ENCODE data around the gene ODC1.
"Not testable (repeated sequence)": the region's sequence is repeated elsewhere in the genome, so short reads cannot be mapped to it uniquely, and the experiment has no call there.

ODC1 gene

DNA sequence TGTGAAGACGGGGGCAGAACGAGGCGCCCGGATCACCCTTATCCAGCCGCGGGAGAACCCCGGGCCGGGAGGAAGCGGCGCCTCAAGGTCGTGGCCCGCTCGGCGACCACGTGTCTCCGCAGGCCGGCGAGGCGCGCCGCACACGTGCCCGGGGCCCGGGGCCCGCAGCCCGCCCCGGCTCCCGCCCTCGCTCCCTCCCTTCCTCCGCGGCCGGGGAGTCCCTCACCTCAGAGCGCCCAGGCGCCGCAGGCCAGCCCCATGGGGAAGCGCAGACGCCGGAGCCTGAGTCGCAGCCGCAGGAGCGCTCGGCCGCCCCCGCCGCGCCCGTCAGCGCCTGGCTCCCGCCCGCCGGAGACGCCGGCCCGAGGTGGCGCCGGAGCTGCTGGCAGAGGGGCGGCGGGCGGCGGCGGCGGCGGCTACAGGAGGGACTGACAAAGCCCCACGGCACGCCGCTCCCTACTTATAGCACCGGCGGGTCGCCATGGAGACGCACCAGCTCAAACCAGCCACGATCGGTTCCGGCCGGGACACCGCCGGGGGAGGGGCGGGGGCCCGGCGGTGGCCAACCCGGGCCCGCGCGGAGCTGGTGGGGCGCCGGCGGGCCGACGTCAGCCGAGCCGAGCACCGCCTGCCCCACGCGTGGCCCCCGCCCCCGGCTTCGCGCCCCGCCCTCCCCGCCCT is at the start of gene ODC1:
Gene ODC1, minus strand, starts transcription at position 433 of the 681 bp plus-strand sequence. CDS start 3,295 bp downstream, outside the sequence.
- DNase-seq (ENCODE audit: low read depth in 2 of 2), result peak; percentile 94 to 95

DNA sequence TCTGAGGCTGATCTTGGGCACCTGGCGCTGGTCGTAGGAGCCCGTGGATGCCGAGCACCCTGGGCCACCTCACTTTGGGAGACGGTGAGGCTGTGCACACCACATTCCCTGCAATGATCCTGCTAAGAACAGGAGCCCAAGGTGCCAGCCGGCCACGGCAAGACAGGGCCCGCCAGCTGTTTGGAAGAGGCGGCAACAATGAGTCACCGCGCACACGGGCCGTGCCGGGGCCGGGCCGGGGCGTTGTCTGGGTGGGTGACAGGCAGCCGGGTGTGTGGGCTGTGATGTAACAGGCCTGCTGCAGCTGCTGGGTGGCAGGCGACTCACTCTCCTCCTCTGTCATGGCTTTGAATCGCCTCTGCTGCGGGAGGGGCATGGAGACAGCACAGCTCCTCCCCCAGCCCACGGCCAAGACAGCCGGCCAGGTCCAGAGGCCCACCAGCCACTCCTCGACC is 49.7 kb upstream of the ODC1 start:
- DNase-seq (ENCODE audit: low read depth in 2 of 2), result peak; percentile 53 to 60

DNA sequence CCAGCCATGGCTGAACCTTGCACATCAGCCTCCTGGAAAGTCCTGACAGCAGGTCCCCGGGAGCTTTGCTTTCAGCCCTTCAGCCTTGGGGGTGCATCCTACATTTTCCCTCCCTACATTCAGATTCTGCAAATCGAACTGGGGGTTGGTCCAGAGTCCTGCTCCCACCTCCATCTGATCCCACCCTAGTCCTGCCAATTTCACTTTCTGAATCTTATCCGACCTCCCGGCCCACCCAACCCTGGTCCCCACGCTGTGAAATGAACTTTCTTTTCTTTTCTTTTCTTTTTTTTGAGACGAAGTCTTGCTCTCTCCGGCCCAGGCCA is 47.8 kb upstream of the ODC1 start:
- no peak for DNase-seq (ENCODE audit: low read depth in 2 of 2)

DNA sequence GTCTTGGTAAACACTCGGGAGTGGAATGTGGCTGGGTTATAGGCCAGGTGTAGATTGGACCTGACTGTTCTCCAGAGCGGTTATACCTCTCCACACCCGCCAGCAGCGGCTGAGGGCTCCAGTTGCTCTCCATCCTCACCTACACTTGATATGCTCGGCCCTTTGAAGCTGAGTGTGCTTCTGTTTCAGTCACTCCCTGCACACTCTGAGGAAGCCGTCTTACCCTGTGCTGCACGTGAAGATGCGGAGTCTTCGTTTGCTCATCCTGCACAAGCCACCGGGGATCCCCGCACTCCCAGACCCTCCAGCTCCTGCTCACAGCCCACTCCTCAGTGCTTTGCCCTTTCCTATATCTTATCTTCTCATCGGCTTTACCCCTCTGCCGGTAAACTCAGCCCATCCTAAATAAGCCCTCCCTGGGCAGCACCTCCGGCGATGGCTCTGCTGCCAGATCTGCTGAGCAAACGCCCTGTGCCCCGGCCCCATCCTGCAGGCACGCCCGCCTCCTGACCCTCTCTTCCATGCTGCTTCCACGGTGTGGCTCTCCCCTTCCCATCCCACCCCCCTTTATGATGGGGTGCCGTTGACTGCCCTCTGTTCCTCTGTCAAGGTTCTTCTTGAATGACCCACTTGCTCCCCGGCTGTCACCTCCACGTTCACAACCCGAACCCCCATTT is 47.3 kb upstream of the ODC1 start:
- DNase-seq (ENCODE audit: low read depth in 2 of 2), result no peak

DNA sequence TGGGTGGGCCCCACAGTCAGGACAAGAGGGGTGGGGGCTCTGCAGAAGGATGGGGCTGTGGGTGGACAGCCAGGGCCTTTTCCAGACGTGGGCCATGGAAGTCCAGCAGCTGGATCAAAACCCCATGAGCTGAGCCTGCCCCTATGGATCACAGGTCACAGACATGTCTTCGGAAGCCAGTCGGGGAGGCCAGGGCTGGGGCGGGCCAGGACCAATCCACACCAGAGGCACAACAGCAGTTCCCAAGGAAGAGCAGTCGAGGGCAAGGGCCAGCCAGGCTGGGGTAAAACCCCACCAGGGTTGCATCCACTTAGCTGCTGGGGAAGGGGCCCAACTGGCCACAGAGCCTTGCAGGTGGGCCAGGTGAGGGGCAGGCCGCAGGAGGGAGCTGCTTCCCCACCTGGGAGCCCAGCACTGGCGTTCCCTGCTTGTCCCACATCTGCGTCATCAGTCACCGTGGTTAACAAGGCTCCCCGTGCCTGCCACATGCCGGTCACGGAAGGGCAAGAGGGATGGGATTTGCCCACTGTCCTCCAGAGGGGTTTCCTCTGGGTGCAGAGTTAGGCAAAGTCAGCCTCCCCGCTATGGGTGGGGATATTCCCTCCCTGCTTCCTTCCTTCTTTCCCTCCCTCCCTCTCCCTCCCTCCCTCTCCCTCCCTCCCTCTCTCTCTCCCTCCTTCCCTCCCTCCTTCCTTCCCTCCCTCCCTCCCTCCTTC is 46.4 kb upstream of the ODC1 start:
- DNase-seq (ENCODE audit: low read depth in 2 of 2), result no peak

DNA sequence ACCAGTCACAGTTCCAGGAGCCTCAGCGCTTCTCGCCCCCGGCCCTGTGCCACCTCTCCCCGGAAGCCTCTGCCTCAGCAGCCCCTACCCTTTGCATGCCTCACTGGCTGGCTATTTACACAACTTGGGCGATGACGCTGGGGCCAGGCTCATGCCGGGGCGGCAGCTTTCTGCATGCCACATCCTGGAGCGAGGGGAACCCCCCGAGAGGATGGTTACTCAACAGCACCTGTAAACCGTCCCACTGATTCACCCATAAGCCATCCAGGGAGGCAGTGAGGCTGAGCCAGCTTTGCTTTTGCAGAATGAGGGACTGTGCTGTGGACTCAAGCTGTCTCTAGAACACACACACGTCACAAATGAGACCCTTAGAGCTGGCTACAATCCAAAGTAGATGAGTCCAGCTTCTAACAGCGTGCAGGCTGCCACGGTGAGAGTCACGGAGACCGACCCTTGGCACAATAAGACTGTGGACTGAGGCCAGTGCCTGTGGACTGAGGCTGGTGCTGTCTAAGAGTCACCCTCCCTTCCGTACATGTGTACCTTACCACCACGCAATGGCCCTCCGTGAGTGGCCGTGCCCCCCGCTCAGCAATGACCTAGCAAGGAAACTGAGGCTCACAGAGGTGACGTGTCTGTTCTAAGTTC is 45.6 kb upstream of the ODC1 start:
- peak; percentile 73 to 77 for DNase-seq (ENCODE audit: low read depth in 2 of 2)

DNA sequence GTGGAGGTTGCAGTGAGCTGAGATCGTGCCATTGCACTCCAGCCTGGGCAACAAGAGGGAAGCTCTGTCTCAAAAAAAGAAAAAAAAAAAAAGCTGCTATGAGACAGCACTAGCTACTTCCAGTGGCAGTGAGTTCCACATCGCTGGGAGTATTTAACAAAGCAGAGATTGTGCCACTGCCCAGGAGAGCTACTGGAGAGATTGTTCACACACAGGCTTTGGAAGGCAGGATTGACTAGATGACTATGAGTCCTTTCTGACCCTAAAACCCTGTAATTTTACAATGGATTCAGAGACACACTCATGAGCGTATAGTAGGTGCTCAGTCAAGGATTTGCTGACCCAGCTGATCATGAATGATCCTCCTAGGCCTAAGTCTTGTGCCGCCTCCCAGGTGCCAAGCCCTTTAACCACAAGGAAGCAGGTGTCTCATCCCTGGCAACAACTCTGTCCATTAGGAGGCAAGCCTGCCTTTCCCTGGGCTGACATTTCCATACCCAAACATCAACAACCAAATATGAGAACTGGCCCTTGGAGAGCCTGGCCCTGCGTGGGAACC is 45.0 kb upstream of the ODC1 start:
- no peak for DNase-seq (ENCODE audit: low read depth in 2 of 2)

DNA sequence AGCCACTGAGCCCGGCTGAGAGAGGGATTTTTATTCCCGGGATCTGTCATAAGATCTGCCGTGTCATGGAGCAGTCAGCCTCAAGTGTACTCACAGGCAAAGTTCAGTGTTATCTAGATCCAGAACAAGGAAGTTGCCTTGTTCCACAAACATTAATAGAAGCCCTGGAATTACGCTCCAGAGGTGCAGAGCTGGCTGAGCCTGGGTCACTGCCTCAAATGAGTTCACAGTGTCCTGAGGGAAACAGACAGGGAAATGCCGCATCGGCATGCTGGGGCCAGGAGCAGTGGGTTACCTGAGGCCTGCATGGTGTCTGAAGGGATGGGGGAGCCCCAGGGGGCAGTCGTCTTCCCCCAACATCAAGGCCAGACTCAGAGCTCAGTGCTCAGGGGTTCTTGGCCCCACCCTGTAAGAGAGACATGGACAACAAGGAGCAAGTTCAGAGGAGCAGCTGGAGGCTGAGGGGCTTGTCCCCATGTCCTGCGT is 42.7 kb upstream of the ODC1 start:
- no peak for DNase-seq (ENCODE audit: low read depth in 2 of 2)

DNA sequence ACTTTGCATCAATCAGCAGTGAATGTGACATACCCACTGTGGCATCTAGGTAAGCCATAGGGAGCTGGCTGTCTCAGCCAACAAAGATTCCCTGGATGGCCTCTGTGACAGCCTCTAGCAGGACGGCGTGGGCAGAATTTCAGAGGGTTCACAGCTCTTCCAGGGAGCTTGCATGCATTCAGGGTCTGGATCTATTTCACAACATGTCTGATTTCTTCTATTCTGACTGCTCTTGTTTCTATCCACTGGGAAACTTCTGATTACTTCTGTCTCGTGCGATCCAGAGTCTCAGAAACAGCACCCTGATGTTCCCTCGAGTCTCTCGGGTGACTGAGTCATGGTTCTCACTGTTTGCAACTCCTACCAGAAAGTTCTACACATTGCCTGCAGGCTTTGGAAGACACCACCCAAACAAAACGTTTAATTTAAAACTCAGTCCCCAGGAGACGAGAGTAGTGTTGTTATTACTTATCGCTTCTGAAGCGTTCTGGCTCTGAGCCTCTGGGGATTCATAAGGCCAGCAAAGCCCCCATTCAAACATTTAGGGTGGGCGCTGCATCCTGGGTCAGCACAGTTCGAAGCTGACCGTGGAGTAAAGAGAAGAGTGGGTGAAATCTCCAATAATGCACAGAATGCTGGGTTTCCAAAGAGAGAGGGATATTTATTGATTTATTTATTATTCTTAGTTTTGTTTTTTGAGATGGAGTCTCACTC is 41.9 kb upstream of the ODC1 start:
- no peak for DNase-seq (ENCODE audit: low read depth in 2 of 2)

DNA sequence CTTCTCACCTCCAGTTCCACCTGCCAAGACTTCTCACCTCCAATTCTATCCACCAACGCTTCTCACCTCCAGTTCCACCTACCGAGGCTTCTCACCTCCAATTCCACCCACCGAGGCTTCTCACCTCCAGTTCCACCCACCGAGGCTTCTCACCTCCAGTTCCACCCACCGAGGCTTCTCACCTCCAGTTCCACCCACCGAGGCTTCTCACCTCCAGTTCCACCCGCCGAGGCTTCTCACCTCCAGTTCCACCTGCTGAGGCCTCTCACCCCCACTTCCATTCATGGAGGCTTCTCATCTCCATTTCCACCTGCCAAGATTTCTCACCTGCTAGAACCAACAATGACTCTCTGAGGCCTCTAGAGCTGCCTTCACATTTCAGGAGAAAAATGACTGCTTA is 40.0 kb upstream of the ODC1 start:
- DNase-seq (ENCODE audit: low read depth in 2 of 2), result not testable (repeated sequence)

DNA sequence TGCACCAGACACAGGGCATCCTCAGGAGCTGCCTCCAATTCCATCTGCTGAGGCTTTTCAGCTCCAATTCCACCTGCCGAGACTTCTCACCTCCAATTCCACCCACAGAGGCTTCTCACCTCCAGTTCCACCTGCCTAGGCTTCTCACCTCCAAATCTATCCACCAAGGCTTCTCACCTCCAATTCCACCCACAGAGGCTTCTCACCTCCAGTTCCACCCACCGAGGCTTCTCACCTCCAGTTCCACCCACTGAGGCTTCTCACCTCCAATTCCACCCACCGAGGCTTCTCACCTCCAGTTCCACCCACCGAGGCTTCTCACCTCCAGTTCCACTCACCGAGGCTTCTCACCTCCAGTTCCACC is 39.6 kb upstream of the ODC1 start:
- not testable (repeated sequence) for DNase-seq (ENCODE audit: low read depth in 2 of 2)

DNA sequence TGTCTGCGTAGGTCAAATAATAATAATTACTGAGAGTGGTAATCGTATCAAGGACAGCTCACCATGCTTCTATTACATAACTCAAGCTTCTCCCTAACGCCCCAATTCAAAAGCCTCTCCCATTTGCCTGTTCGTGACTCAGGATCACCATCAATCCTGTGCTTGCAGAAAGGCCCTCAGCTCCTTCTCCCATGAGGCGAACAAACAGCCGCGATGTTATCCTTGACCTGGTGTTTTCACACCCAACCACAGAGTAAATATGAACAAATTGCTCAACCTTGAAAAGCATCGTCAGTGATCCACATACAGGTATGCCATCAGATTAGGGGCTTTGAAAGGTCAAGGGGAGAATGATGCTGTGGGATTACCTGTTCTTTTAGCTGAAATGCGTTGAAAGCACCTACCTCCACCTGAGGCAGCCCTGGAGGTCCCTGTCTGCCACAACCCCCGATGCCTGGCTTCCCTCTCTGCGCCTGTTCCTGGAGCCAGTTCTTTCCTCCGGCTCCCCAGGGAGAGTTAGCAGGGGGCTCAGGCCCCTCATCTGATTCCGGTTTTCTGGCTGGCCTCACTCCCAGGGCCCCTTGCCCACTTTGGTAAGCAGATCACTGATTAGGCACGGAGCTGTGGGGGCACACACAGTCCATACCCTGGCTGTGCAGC is 39.1 kb upstream of the ODC1 start:
- DNase-seq (ENCODE audit: low read depth in 2 of 2), result no peak

DNA sequence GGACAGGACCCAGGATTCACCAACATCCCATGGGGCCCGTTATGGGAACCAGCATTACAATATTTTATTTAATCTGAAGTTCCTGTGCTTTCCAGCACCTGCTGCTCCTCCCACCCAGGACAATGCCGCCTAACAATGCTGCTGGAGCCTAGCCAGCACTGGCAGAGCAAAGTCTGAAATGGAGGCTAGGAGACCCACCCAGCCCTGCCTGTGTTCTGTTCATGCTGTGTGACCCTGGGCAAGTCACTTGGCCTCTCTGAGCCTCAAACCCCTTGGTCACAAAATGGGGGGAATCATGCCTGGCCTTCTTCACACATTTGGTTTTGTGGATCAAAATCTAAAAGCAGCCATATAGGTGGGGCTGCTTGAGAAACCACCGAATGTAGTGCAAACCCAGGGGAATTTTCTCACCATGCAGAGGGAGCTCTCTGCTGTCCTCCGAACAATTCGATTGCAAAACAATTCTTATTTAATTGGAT is 38.5 kb upstream of the ODC1 start:
- DNase-seq (ENCODE audit: low read depth in 2 of 2), result no peak

DNA sequence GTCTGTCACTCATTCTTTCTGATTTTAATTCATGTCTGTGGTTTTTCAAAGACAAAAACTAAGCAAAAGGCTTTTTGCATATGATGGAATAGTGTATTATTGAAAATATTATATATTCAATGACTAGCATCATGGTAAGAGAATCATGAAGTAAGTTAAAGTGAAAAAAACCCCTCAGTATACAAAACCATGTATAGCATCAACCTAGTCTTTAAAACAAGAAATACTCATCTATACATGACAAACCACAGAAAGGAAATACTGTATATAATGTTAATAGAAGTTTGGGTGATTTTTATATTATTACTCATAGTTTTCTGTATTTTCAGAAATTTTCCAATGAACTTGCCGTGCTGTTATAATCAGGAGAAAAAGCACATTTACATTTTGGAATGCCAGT is 38.0 kb upstream of the ODC1 start:
- no peak for DNase-seq (ENCODE audit: low read depth in 2 of 2)

DNA sequence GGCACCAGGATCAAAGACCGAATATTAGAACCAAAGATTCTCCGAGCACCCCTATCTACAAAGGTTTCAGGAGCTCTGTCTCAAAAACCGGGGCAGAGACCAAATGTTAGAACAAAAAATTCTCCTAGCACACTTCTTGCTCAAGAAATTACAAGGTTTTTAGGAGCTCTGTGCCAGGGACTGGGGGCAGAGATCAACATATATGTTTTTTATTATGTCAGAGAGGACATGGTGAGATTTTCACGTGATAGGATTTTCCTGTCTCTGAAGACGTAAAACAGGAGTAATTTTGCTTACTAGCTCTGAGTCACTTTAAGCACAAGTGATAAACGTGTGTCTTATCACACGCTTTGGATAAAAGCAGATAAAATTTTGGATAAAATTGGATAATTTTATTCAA is 34.8 kb upstream of the ODC1 start:
- no peak for DNase-seq (ENCODE audit: low read depth in 2 of 2)

DNA sequence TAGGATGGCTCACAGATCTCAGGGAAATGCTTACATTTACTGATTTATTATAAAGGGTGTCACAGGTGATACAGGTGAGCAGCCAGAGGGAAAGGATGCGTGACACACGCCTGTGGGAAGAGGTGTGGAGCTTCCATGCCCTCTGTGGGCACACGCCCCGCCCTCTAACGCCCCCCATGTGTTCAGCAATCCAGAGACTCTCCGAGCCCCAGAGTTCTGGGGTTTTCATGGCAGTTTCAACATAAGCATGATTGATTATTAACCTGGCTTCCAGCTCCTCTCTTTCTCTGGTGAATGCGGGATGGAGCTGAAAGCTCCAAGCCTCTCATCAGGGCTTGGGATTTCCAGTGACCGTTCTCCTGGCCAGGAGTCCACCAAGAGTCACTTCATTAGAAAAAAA is 34.3 kb upstream of the ODC1 start:
- no peak for DNase-seq (ENCODE audit: low read depth in 2 of 2)

DNA sequence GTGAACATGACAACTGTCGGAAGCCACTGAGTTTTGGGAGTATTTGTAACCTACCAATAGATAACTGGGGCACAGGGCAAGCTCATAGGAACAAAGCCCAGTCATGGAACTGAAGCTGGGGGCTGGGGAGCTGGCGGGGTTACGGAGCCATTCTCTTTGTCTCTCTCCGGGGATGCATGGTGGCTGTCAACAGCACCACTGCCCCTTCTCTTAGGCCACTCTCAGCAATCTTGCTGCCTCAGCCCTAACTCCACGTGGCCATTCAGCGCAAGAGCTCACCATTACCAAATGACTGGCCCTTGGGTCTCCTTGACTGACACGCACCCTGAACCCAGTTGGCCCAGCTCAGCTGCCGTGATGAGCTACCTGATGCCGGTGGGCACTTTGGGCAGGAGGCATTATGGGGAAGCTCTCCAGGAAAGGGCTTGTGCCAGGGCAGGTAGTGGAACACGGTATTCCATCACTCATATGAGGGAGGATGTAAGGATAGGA is 33.6 kb upstream of the ODC1 start:
- no peak for DNase-seq (ENCODE audit: low read depth in 2 of 2)

DNA sequence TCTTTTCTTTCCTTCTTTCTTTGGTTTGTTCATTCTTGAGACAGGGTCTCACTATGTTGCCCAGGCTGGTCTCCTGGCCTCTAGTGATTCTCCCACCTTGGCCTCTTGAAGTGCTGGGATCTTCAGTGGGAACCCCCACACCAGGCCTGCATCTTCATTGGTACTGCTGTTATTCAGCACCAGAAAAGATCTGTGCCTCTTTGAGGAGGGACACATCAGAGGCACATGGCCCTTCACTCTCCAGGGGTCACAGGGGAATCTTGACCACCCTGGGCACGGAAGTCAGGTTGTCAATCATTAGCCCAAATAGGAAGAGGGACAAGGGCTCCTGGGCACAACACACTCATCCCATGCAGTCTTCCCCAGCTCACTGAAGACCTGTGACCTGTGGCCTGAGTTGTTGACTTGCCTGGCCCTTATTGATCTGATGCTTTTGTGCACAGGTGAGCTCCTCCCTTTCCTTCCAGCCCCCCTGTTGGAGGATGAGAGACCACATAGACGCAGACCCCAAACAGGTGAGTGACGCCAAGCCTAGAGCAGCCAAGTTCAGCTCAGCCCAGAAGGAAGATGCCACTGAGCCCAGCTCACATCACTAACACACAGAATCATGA is 33.0 kb upstream of the ODC1 start:
- DNase-seq (ENCODE audit: low read depth in 2 of 2), result no peak

DNA sequence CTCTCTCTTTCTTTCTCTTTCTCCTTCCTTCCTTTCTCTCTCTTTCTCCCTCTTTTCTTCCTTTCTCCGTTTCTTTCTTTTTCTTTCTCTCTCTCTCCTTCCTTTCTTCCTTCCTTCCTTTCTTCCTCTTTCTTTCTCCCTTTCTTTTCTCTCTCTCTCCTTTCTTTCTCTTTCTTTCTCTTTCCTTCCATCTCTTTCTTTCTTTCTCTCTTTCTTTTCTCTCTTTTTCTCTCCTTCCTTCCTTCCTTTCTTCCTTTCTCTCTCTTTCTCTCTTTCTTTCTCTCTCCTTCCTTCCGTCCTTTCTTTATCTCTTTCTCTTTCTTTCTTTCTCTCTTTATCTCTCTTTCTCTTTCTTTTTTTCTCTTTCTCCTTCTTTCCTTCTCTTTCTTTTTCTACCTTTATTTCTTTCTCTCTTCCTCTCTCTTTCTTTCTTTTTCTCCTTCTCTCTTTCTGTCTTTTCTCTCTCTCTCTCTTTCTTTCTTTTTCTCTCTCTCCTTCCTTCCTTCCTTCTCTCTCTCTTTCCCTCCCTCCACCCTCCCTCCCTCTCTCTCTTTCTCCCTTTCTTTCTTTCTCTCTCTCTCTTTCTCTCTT is 32.3 kb upstream of the ODC1 start:
- no peak for DNase-seq (ENCODE audit: low read depth in 2 of 2)

DNA sequence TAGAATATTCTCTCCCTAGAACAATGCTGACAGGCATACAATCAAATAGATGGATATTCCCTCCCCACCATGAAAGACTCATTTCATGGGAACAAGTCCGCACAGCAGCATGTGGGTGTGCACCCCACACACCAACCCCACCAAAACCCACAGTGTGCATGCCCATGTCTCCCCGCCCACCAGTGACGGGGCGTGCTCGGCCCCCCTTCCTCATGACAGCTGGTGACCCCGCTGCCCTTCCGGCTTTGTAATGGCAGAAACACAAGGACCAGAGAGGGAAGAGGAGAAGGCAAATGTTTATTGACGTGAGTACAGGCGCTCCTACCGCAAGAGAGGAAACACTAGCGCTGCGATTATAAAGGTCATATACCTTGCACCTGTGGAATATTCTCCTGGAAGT is 30.8 kb upstream of the ODC1 start:
- no peak for DNase-seq (ENCODE audit: low read depth in 2 of 2)
